Measurements from ENCODE around the gene GNB1L. TPM values are rescaled to one million over a fixed set of nuclear protein-coding genes. Genes with fewer than 3 reads are reported as not detected.

Gene GNB1L
- total RNA-seq, 1 donor from 2014 or later: 3.7 TPM

DNA sequence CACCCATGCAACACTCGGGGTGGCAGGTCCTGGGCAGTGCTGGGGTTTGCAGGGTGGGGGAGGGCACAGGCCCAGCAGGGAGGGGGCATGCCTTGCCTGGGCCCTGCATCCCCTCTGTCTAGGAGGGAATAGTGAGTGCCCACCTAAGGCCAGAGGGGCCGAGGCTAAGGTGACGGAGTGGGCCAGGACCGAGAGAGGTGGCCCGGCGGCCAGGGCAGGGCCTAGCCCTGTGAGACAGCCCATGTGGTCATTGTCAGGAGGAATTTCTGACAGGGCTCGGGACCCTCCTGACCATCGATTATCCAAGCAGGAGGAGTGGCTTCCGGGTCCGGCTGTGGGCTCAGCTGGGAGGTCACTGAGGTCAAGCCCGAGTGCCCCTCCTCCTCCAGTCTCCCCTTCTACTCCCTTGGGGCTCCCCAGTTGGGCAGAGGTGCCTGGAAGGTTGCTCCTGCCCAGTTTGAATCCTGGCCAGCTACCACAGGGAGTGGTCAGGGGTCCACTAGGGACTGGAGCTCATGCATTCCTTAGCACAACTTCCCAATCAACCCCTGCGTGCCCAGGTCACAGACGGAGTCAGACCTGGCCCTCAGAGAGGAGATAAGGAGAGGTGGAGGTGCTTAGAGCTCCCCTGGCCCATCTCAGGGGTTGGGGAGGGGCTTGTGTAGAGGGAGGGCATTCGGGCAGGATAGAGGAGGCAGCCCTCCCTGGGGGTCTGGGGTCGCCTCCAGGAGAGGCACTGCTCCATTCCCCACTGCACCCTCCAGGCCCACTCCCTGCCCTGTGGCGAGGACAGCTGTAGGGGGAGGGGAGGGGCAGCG, 116.6 kb downstream of the GNB1L start:
- Mint-ChIP-seq H3K4me3 (ENCODE audit: unreplicated experiment) (no peak overlapping the region), H3K36me3 (ENCODE audit: low read depth, unreplicated experiment) (no peaks in the 10 kb centered on the region), H3K9me3 (ENCODE audit: unreplicated experiment) (no peaks in the 10 kb centered on the region), H3K27ac (ENCODE audit: unreplicated experiment) (no peak overlapping the region), H3K4me1 (ENCODE audit: unreplicated experiment) (no peaks in the 10 kb centered on the region), H3K27me3 (ENCODE audit: unreplicated experiment) (peaks cover 7% of the 10 kb centered on the region)
- DNase-seq (ENCODE audit: low spot score): no peak
- no peak for TF ChIP-seq CTCF (IDR thresholded peaks at IDR 0.05; ENCODE audit: unreplicated experiment)

GRCh38 chr22:19735665-19736510, 118.8 kb downstream of the GNB1L start:
- no peak overlapping the region for H3K4me3 Mint-ChIP-seq (ENCODE audit: unreplicated experiment)
- no peak overlapping the region for H3K27ac Mint-ChIP-seq (ENCODE audit: unreplicated experiment)
- no peak for TF ChIP-seq CTCF (IDR thresholded peaks at IDR 0.05; ENCODE audit: unreplicated experiment)
- H3K27me3 Mint-ChIP-seq (ENCODE audit: unreplicated experiment): peaks cover 3% of the 10 kb centered on the region
- H3K9me3 Mint-ChIP-seq (ENCODE audit: unreplicated experiment): no peaks in the 10 kb centered on the region
- peaks cover 3% of the 10 kb centered on the region for H3K4me1 Mint-ChIP-seq (ENCODE audit: unreplicated experiment)
- H3K36me3 Mint-ChIP-seq (ENCODE audit: low read depth, unreplicated experiment): no peaks in the 10 kb centered on the region
- DNase-seq (ENCODE audit: low spot score): no peak

DNA sequence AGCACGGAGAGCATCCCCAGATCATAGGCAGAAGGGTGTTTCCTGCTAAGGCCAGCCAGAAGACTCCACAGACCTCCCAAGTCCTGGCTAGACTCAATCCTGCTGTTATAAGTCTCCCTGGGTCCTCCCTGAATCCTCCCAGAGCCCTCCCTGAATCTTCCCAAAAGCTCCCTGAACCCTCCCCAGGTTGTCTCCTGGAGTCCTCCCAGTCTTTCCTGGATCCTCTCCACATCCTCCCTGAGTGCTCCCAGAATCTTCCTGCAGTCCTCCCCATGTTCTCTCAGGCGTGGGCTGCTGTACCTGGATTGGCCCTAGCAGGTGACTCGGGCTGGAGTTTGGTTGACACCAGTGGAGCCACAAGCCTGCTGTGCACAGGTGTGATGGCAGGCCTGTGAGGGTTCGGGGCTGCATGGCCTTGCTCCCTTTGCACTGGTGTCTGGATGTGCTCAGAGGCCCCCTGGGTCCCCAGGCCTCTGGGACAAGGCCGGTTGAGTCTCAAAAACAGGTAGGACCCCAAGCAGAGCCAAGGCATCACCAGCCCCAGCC, 119.8 kb downstream of the GNB1L start:
- no peak for TF ChIP-seq CTCF (IDR thresholded peaks at IDR 0.05; ENCODE audit: unreplicated experiment)
- peaks cover 3% of the 10 kb centered on the region for H3K4me1 Mint-ChIP-seq (ENCODE audit: unreplicated experiment)
- peaks cover 3% of the 10 kb centered on the region for H3K27me3 Mint-ChIP-seq (ENCODE audit: unreplicated experiment)
- no peak overlapping the region for H3K27ac Mint-ChIP-seq (ENCODE audit: unreplicated experiment)
- no peak overlapping the region for H3K4me3 Mint-ChIP-seq (ENCODE audit: unreplicated experiment)
- no peaks in the 10 kb centered on the region for H3K36me3 Mint-ChIP-seq (ENCODE audit: low read depth, unreplicated experiment)
- no peaks in the 10 kb centered on the region for H3K9me3 Mint-ChIP-seq (ENCODE audit: unreplicated experiment)
- DNase-seq (ENCODE audit: low spot score): no peak

DNA sequence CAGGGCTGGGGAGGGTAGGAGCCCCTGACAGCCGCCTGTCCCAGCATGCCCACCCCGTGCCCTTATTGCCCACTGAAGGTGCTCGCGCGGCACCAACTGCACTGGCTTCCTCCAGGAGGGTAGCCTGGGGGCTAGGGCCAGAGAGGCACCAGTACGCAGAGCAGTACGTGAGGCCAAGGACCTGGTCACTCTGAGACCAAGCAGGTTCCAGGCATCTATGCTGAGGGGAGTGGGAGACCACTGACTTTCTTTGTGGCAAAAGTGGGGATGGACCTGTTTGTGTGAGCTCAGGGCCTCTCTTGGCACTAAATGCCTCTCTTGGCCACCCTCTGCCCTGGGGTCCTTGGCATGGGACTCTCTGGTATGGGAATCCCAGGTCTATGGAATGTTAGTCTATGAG, 120.5 kb downstream of the GNB1L start:
- Mint-ChIP-seq H3K4me3 (ENCODE audit: unreplicated experiment) (no peak overlapping the region), H3K27me3 (ENCODE audit: unreplicated experiment) (peaks cover 3% of the 10 kb centered on the region), H3K9me3 (ENCODE audit: unreplicated experiment) (no peaks in the 10 kb centered on the region), H3K4me1 (ENCODE audit: unreplicated experiment) (peaks cover 3% of the 10 kb centered on the region), H3K27ac (ENCODE audit: unreplicated experiment) (no peak overlapping the region), H3K36me3 (ENCODE audit: low read depth, unreplicated experiment) (no peaks in the 10 kb centered on the region)
- no peak for TF ChIP-seq CTCF (IDR thresholded peaks at IDR 0.05; ENCODE audit: unreplicated experiment)
- DNase-seq (ENCODE audit: low spot score): no peak
